ENCODE results near the gene MOK.

The MOK gene

DNA sequence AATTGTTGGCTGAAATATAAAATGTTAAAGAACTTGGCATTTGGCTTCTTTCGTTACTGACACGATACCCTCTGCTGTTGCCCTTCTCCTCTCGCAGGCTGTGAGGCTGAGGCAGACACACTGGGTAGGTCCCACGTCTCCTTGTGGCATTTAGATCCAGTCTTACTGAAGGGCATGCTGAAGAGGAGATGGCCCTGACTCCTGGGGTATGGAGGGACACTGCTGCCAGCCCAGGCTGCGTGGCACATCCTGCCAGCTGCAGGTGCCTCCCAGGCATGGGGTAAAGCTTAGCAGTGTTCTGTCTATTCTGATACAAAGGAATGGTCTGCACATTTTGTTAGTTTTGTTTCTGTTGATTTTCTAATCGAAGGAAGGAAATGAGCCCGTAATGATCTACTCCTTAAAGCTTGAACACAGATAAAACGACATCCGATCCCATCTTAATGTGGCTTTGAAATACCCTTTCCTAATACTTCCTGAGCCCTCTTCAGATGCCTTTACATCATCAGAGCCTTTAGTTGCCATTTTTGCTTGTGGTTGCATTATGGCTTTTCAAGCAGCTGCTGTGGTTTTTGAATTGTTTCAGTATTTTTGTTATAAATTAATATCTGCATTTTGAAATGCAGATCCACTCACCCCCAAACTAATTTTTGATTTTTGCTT lies 104.1 kb downstream of the MOK start:
- Histone ChIP-seq H3K9ac (ENCODE audit: low read length) (no peak overlapping the region), H3K4me1 (ENCODE audit: low read length) (no peaks in the 10 kb centered on the region), H3K9me2 (replicated peaks; ENCODE audit: insufficient read depth, low read length) (no peaks in the 10 kb centered on the region), H3K4me3 (ENCODE audit: low read length) (no peak overlapping the region), H3F3A (ENCODE audit: insufficient read depth, low read length) (no peaks in the 10 kb centered on the region), H3K27ac (ENCODE audit: low read length) (no peak overlapping the region), H2AFZ (ENCODE audit: low read length) (no peak overlapping the region), H3K27me3 (replicated peaks; ENCODE audit: insufficient read depth, low read length) (no peaks in the 10 kb centered on the region), H3K36me3 (replicated peaks; ENCODE audit: insufficient read depth, low read length) (no peaks in the 10 kb centered on the region), H4K20me1 (ENCODE audit: insufficient read depth, low read length) (no peaks in the 10 kb centered on the region), H3K4me2 (ENCODE audit: low read depth, low read length) (no peak overlapping the region), H3K9me3 (replicated peaks; ENCODE audit: insufficient read depth, low read length) (no peaks in the 10 kb centered on the region), H3K79me2 (ENCODE audit: low read length) (no peaks in the 10 kb centered on the region)
- no peak for DNase-seq
- TF ChIP-seq EZH2phosphoT487 (IDR thresholded peaks at IDR 0.05; ENCODE audit: low read length) (no peak), EZH2 (optimal IDR thresholded peaks at IDR 0.05; ENCODE audit: low read depth, low read length) (no peak)
- TF ChIP-seq, protein P1, sequence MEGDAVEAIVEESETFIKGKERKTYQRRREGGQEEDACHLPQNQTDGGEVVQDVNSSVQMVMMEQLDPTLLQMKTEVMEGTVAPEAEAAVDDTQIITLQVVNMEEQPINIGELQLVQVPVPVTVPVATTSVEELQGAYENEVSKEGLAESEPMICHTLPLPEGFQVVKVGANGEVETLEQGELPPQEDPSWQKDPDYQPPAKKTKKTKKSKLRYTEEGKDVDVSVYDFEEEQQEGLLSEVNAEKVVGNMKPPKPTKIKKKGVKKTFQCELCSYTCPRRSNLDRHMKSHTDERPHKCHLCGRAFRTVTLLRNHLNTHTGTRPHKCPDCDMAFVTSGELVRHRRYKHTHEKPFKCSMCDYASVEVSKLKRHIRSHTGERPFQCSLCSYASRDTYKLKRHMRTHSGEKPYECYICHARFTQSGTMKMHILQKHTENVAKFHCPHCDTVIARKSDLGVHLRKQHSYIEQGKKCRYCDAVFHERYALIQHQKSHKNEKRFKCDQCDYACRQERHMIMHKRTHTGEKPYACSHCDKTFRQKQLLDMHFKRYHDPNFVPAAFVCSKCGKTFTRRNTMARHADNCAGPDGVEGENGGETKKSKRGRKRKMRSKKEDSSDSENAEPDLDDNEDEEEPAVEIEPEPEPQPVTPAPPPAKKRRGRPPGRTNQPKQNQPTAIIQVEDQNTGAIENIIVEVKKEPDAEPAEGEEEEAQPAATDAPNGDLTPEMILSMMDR (IDR thresholded peaks at IDR 0.05; ENCODE audit: low read length), result no peak

DNA sequence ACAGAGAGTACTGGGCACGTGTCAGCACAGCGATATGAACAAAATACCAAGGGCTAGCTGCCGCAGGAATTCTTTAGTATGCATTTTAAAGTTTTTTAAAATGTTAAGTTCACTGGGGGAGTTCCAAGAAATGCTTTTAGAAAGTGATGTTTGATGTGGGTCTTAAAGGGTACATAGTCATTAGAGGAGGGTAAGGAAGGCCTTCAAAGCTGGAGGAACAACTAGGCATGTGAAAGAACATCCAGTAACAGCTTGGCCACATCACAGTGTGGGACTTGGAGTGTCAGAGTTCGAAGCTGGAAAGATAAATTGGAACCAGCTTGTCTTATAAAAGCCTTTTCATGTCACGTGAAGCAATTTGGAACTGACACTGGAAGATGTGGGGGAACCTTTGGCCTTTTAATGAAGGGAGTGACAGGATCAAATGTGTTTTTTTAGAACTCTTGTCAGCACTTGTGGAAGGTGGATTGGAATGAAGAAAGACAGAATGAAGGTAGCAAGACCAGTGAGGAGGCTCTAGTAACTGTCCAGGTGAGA lies 107.6 kb downstream of the MOK start:
- no peak overlapping the region for H3K9ac ChIP-seq (ENCODE audit: low read length)
- TF ChIP-seq, protein P1 (IDR thresholded peaks at IDR 0.05; ENCODE audit: low read length), result no peak
- TF ChIP-seq EZH2 (optimal IDR thresholded peaks at IDR 0.05; ENCODE audit: low read depth, low read length) (no peak), EZH2phosphoT487 (IDR thresholded peaks at IDR 0.05; ENCODE audit: low read length) (no peak)
- H3K9me3 ChIP-seq (replicated peaks; ENCODE audit: insufficient read depth, low read length), result no peaks in the 10 kb centered on the region
- H3F3A ChIP-seq (ENCODE audit: insufficient read depth, low read length), result no peaks in the 10 kb centered on the region
- no peaks in the 10 kb centered on the region for H4K20me1 ChIP-seq (ENCODE audit: insufficient read depth, low read length)
- DNase-seq, result no peak
- H3K36me3 ChIP-seq (replicated peaks; ENCODE audit: insufficient read depth, low read length), result no peaks in the 10 kb centered on the region
- no peak overlapping the region for H3K27ac ChIP-seq (ENCODE audit: low read length)
- no peaks in the 10 kb centered on the region for H3K27me3 ChIP-seq (replicated peaks; ENCODE audit: insufficient read depth, low read length)
- H3K79me2 ChIP-seq (ENCODE audit: low read length), result no peaks in the 10 kb centered on the region
- H3K4me1 ChIP-seq (ENCODE audit: low read length), result no peaks in the 10 kb centered on the region
- no peak overlapping the region for H3K4me3 ChIP-seq (ENCODE audit: low read length)
- H3K4me2 ChIP-seq (ENCODE audit: low read depth, low read length), result no peak overlapping the region
- H2AFZ ChIP-seq (ENCODE audit: low read length), result no peak overlapping the region
- no peaks in the 10 kb centered on the region for H3K9me2 ChIP-seq (replicated peaks; ENCODE audit: insufficient read depth, low read length)

DNA sequence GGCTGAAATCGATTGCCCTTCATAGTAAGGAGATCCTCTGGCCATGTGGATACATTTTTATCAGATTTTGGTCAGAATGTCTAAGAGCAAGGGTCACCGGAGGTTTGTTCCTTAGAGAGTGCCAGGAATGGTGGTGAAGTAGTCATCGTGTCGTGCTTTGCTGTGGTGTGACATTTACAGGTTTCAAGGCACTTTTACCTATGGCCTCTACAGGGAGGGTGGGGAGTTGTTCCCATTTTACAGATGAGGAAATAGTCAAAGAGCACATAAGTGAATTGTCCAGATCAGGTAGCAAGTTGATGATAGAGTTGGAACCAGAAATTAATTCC lies 108.1 kb downstream of the MOK start:
- H3K27me3 ChIP-seq (replicated peaks; ENCODE audit: insufficient read depth, low read length), result no peaks in the 10 kb centered on the region
- H4K20me1 ChIP-seq (ENCODE audit: insufficient read depth, low read length), result no peaks in the 10 kb centered on the region
- no peaks in the 10 kb centered on the region for H3K9me3 ChIP-seq (replicated peaks; ENCODE audit: insufficient read depth, low read length)
- no peak overlapping the region for H3K27ac ChIP-seq (ENCODE audit: low read length)
- no peaks in the 10 kb centered on the region for H3F3A ChIP-seq (ENCODE audit: insufficient read depth, low read length)
- no peaks in the 10 kb centered on the region for H3K9me2 ChIP-seq (replicated peaks; ENCODE audit: insufficient read depth, low read length)
- H3K79me2 ChIP-seq (ENCODE audit: low read length), result no peaks in the 10 kb centered on the region
- H3K36me3 ChIP-seq (replicated peaks; ENCODE audit: insufficient read depth, low read length), result no peaks in the 10 kb centered on the region
- no peak for DNase-seq
- no peak overlapping the region for H2AFZ ChIP-seq (ENCODE audit: low read length)
- no peak overlapping the region for H3K4me3 ChIP-seq (ENCODE audit: low read length)
- TF ChIP-seq EZH2phosphoT487 (IDR thresholded peaks at IDR 0.05; ENCODE audit: low read length) (no peak), EZH2 (optimal IDR thresholded peaks at IDR 0.05; ENCODE audit: low read depth, low read length) (no peak)
- TF ChIP-seq, protein P1 (IDR thresholded peaks at IDR 0.05; ENCODE audit: low read length), result no peak
- H3K4me2 ChIP-seq (ENCODE audit: low read depth, low read length), result no peak overlapping the region
- H3K9ac ChIP-seq (ENCODE audit: low read length), result no peak overlapping the region
- no peaks in the 10 kb centered on the region for H3K4me1 ChIP-seq (ENCODE audit: low read length)

Measured in MM.1S (cell line).